ENCODE measurements around the gene CACNA1C. TPM values are rescaled to one million over a fixed set of nuclear protein-coding genes. Genes with fewer than 3 reads are reported as not detected.

The CACNA1C gene
- total RNA-seq, 1 donor: 16.6 TPM

GRCh38 chr12:2669560-2669959, 616.8 kb downstream of the CACNA1C start:
- DNase-seq (ENCODE audit: low read depth): no peak
- no peak overlapping the region for H3K4me3 ChIP-seq (ENCODE audit: low read depth, low read length)
- no peak for TF ChIP-seq CTCF (IDR thresholded peaks at IDR 0.05; ENCODE audit: insufficient read depth, low read length)

- no peak overlapping the region for H3K4me3 ChIP-seq (ENCODE audit: low read depth, low read length)
- no peak for DNase-seq (ENCODE audit: low read depth)
- TF ChIP-seq CTCF (IDR thresholded peaks at IDR 0.05; ENCODE audit: insufficient read depth, low read length): no peak
Observed at GRCh38 chr12:2672863-2673262, 620.1 kb downstream of the CACNA1C start.

GRCh38 chr12:2673966-2674810, 621.4 kb downstream of the CACNA1C start:
- H3K4me3 ChIP-seq (ENCODE audit: low read depth, low read length): no peak overlapping the region
- no peak for DNase-seq (ENCODE audit: low read depth)
- peak; percentile 15 for TF ChIP-seq CTCF (IDR thresholded peaks at IDR 0.05; ENCODE audit: insufficient read depth, low read length)

- no peak for DNase-seq (ENCODE audit: low read depth)
- no peak overlapping the region for H3K4me3 ChIP-seq (ENCODE audit: low read depth, low read length)
- TF ChIP-seq CTCF (IDR thresholded peaks at IDR 0.05; ENCODE audit: insufficient read depth, low read length): no peak
Observed at GRCh38 chr12:2675776-2676175, 623.0 kb downstream of the CACNA1C start.

GRCh38 chr12:2677142-2677880, 624.5 kb downstream of the CACNA1C start:
- no peak for TF ChIP-seq CTCF (IDR thresholded peaks at IDR 0.05; ENCODE audit: insufficient read depth, low read length)
- H3K4me3 ChIP-seq (ENCODE audit: low read depth, low read length): no peak overlapping the region
- DNase-seq (ENCODE audit: low read depth): no peak

GRCh38 chr12:2678426-2678825, 625.6 kb downstream of the CACNA1C start:
- no peak for DNase-seq (ENCODE audit: low read depth)
- TF ChIP-seq CTCF (IDR thresholded peaks at IDR 0.05; ENCODE audit: insufficient read depth, low read length): no peak
- no peak overlapping the region for H3K4me3 ChIP-seq (ENCODE audit: low read depth, low read length)

All from fibroblast of the aortic adventitia (primary cell).